GM10266 (cell line): ENCODE data around the gene DECR2.
A peak's percentile ranks its signal among the peaks of the same experiment; 100 is the strongest.

Source experiments
- DNase-seq: peaks from one replicate; pipeline ENCODE4 v3.0.0; 2012; ENCODE audit errors: extremely low spot score
- TF ChIP-seq, protein P1 (sequence below): IDR thresholded peaks from 2 replicates; pipeline ENCODE4 v1.5.1; 2012; ENCODE audit warnings: mild to moderate bottlenecking, low read depth; ENCODE audit not compliant: control insufficient read depth, insufficient read depth; ENCODE audit errors: missing control alignments

Gene DECR2

DNA sequence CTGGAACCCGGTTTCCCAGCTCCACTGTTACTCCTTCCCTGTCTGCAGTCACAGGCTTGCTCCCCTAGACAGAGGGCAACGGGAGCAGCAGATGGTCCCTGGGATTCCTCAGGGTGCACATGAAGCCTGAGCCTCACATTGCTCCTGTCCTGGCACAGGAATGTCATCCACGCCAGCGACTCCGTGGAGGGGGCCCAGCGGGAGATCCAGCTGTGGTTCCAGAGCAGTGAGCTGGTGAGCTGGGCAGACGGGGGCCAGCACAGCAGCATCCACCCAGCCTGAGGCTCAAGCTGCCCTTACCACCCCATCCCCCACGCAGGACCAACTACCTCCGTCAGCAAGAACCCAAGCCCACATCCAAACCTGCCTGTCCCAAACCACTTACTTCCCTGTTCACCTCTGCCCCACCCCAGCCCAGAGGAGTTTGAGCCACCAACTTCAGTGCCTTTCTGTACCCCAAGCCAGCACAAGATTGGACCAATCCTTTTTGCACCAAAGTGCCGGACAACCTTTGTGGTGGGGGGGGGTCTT is 1.6 kb upstream of the DECR2 start:
- TF ChIP-seq, protein P1, sequence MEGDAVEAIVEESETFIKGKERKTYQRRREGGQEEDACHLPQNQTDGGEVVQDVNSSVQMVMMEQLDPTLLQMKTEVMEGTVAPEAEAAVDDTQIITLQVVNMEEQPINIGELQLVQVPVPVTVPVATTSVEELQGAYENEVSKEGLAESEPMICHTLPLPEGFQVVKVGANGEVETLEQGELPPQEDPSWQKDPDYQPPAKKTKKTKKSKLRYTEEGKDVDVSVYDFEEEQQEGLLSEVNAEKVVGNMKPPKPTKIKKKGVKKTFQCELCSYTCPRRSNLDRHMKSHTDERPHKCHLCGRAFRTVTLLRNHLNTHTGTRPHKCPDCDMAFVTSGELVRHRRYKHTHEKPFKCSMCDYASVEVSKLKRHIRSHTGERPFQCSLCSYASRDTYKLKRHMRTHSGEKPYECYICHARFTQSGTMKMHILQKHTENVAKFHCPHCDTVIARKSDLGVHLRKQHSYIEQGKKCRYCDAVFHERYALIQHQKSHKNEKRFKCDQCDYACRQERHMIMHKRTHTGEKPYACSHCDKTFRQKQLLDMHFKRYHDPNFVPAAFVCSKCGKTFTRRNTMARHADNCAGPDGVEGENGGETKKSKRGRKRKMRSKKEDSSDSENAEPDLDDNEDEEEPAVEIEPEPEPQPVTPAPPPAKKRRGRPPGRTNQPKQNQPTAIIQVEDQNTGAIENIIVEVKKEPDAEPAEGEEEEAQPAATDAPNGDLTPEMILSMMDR: no peak
- DNase-seq: no peak

DNA sequence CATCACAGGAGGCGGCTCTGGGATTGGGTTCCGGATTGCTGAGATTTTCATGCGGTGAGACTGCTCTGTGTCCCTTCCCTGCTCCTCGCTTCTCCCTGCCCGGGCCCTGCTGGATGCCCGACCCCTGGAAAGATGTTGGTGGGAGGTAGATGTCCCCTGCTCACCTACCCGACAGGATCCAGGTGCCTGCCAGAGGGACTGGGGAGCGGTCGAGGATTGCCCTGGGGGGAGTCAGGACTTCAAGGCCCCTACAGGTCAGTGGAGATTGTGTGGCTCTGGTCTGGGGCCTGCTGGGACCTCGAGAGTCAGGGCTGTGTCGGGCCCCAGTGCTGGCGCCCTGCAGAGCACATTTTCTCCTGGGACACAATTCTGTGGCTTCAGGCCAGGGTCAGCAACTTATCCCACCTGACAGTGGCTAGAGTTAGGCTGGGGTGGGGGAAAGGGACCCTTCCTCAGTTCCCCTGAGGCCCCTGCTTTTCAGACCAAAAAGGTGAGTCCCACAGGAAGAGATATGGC is 3.3 kb downstream of the DECR2 start:
- DNase-seq: no peak
- TF ChIP-seq, protein P1: no peak

DNA sequence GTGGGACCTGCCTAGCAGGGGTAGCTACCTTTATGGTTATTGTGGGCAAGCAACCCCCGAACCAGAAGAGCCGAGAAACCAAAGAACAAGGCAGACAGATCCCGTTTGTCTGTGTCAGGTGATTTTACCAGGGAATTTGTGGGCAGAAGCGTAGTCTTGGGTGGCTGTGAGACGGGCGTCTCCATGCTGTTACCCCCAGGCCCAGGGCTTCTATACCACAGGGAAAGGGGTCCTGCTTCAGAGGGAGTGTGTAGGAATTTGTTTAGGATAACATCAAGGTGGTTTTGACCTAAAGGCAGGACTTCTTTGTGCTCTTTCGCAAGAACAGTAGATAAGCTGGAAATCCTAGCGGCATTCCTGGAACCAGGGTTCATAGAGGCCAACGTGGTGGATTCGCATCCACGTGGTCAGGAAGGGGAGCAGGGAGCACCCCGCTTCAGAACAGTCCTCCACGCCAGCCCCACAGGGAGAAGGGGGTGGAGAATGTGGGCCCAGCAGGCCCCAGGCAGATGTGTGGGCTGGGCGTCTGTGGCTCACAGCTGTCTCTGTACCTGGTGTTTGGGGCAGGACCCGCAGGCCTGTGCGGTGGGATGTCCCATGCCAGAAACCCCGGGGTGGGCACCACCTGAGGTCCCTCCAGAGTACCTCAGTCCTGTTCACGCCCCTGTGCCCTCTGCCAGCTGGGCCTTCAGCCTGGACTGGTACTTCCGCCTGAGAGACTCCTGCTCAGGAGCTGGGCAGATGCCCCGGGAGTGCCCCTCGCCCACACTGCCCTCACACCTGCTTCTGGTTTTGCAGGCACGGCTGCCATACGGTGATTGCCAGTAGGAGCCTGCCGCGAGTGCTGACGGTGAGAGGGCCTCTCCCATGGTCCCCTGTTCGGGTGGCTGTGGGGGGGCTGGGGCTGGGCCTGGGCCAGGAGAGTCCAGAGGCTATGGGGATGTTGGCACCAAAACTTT is 4.1 kb downstream of the DECR2 start:
- TF ChIP-seq, protein P1: no peak
- no peak for DNase-seq

DNA sequence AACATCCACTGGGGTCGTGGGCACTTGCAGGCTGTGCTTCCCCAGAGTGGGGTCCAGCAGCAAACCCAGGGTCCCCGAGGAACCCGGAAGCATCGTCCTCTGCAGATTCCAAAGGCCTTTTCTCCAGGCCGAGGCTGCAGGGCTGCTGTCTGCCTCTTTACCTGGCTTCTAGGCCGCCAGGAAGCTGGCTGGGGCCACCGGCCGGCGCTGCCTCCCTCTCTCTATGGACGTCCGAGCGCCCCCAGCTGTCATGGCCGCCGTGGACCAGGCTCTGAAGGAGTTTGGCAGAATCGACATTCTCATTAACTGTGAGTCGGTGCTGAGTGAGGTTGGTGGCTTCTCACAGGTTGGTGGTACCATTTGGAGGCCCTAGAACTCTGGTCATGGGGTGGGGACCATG is 5.6 kb downstream of the DECR2 start:
- TF ChIP-seq, protein P1: no peak
- no peak for DNase-seq

DNA sequence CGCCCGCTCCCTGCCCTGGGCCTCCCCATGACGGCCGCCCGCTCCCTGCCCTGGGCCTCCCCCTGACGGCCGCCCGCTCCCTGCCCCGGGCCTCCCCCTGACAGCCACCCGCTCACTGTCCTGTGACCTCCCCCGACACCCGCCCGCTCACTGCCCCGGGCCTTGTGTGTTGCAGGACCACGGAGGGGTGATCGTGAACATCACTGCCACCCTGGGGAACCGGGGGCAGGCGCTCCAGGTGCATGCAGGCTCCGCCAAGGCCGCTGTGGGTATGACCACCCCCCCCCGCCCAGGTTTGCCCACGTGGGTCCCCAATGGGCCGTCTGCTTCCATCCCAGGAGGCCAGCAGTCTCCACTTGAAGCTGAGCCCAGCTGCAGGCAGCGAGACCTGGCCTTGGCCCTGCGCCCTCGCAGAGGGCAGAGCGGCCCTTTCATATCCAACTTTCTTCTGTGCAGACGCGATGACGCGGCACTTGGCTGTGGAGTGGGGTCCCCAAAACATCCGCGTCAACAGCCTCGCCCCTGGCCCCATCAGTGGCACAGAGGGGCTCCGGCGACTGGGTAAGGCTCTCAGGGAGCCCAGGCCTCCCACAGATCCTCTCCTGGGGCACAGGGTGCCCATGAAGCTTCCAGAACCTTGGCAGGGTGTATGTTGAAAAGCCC is 9.0 kb downstream of the DECR2 start:
- TF ChIP-seq, protein P1: no peak
- peak; percentile 3 for DNase-seq

DNA sequence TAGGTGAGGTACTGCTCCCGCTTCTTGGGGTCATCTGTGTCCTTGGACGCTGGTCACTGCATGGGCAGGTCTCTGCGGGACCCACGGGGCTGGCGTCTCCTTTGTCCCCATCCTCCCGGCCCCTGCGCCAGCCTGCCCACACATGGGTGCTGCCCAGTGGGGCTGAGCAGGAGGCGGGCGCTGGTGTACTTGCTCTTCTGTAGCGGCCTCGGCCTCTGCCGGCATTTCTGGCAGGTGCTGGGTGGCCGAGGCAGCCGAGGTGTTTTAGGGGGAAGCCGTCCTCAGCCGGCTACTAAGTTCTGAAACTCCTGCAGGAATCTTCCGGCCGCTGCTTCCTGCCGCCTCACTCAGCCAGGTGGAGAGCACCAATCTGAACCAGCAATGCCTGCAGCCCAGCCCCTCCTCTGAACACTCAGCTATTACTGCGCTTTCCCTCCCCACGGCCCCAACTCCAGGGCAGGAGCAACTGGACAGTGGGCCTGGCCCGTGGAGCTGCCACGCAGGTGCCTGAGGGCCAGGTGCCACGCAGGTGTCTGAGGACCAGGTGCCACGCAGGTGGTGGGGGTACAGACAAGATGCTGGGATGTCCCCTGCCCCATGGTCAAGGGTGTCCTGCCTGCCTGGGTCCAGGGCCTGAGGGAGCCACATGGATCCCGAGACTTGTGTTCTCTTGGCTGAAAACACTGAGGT is 10.0 kb downstream of the DECR2 start:
- peak; percentile 6 for DNase-seq
- TF ChIP-seq, protein P1: no peak
